B cell (primary cell): ENCODE results near the gene SPACA4. TPM values are rescaled to one million over a fixed set of nuclear protein-coding genes. Genes with fewer than 3 reads are reported as not detected.

Source experiments
- ATAC-seq: fragments of 200-7000 bp; cut with Tn5 transposase; one replicate; pipeline ENCODE4 v1.10.0; 2021; ENCODE audit warnings: low read depth, mild to moderate bottlenecking, moderate number of reproducible peaks, moderate library complexity
- CTCF ChIA-PET: fragments of 350-600 bp; sonication (Branson Sonifier 250); formaldehyde crosslinking; loops from one replicate; lab custom pipeline; 2021; ENCODE audit warnings: antibody characterized with exemption, inconsistent platforms; lab: Charles Lee
- POLR2A ChIA-PET: fragments of 350-600 bp; sonication (Branson Sonifier 250); formaldehyde crosslinking; loops from one replicate; lab custom pipeline; 2021; ENCODE audit warnings: antibody characterized with exemption; lab: Charles Lee
- DNase-seq: peaks from one replicate; pipeline ENCODE4 v3.0.0; 2013
- H2AFZ ChIP-seq: 2 replicates; pipeline ENCODE4 v1.6.1; 2012; ENCODE audit warnings: mild to moderate bottlenecking, low read depth, low read length; ENCODE audit not compliant: insufficient read depth, poor library complexity, severe bottlenecking
- H3K27ac ChIP-seq, 2 donors: 1 replicate in 1 of 2; 2 replicates in 1 of 2; pipeline ENCODE4 v1.5.1; 2012 to 2013; ENCODE audit warnings: low read length in 2 of 2, mild to moderate bottlenecking in 2 of 2, moderate library complexity in 1 of 2
- H3K27me3 ChIP-seq, 4 experiments: fragments of 200-600 bp in 1 of 4; sonication (generic) in 1 of 4; replicated peaks in 1 of 4; 1 replicate in 2 of 4; 2 replicates in 2 of 4; pipeline versions ENCODE4 v1.6.1 to v1.7.0; 2013 to 2016; ENCODE audit warnings: low read length in 3 of 4, mild to moderate bottlenecking in 2 of 4, mixed read lengths in 1 of 4, moderate library complexity in 1 of 4; ENCODE audit not compliant: insufficient read depth in 4 of 4, control insufficient read depth in 3 of 4; ENCODE audit errors: control extremely low read depth in 1 of 4
- H3K36me3 ChIP-seq, 2 experiments: replicated peaks in 1 of 2; 1 replicate in 1 of 2; 2 replicates in 1 of 2; pipeline versions ENCODE4 v1.6.1 to v1.7.1; 2013; ENCODE audit warnings: low read length in 1 of 2; ENCODE audit not compliant: insufficient read depth in 2 of 2, control insufficient read depth in 1 of 2; ENCODE audit errors: control extremely low read depth in 1 of 2, extremely low read depth in 1 of 2
- H3K4me1 ChIP-seq, 2 donors: fragments of 200-600 bp in 1 of 2; sonication (generic) in 1 of 2; 1 replicate in 1 of 2; 2 replicates in 1 of 2; pipeline versions ENCODE4 v1.5.1 to v1.6.1; 2013 to 2017; ENCODE audit warnings: low read length in 2 of 2; ENCODE audit not compliant: control insufficient read depth in 2 of 2, insufficient read depth in 2 of 2
- H3K4me2 ChIP-seq: replicated peaks from 2 replicates; pipeline ENCODE3; 2012; ENCODE audit warnings: mild to moderate bottlenecking, low read depth, low read length; ENCODE audit not compliant: poor library complexity, severe bottlenecking
- H3K4me3 ChIP-seq, 5 experiments: fragments of 200-600 bp in 1 of 5; sonication (generic) in 1 of 5; 1 replicate in 3 of 5; 2 replicates in 2 of 5; pipeline versions ENCODE4 v1.5.1 to v1.7.0; 2011 to 2016; ENCODE audit warnings: low read length in 4 of 5, mild to moderate bottlenecking in 4 of 5, low read depth in 2 of 5, control low read depth in 1 of 5, moderate library complexity in 1 of 5; ENCODE audit not compliant: insufficient read depth in 1 of 5; ENCODE audit errors: control extremely low read depth in 1 of 5, extremely low read depth in 1 of 5
- H3K79me2 ChIP-seq: fragments of 200-600 bp; sonication (generic); one replicate; pipeline ENCODE4 v1.6.0; 2016; ENCODE audit warnings: low read length; ENCODE audit not compliant: control insufficient read depth, insufficient read depth
- H3K9ac ChIP-seq: fragments of 200-600 bp; sonication (generic); 2 replicates; pipeline ENCODE4 v1.6.1; 2017; ENCODE audit warnings: mild to moderate bottlenecking, low read length, moderate library complexity
- H3K9me3 ChIP-seq, 3 donors: one replicate each; pipeline versions ENCODE4 v1.6.1 to v1.7.1; 2013; ENCODE audit warnings: low read length in 2 of 3; ENCODE audit not compliant: control insufficient read depth in 2 of 3, insufficient read depth in 1 of 3; ENCODE audit errors: control extremely low read depth in 1 of 3
- H4K20me1 ChIP-seq: 2 replicates; pipeline ENCODE4 v1.6.0; 2012; ENCODE audit warnings: mild to moderate bottlenecking, low read length; ENCODE audit not compliant: insufficient read depth, control insufficient read depth, poor library complexity, severe bottlenecking
- H3K27ac Mint-ChIP-seq: one replicate; pipeline ENCODE4 v1.8.0; 2021; ENCODE audit warnings: mixed read lengths
- H3K27me3 Mint-ChIP-seq: one replicate; pipeline ENCODE4 v1.8.0; 2021; ENCODE audit warnings: mixed read lengths
- H3K4me1 Mint-ChIP-seq: one replicate; pipeline ENCODE4 v1.8.0; 2021; ENCODE audit warnings: mixed read lengths
- H3K4me3 Mint-ChIP-seq: one replicate; pipeline ENCODE4 v1.8.0; 2021; ENCODE audit warnings: mixed read lengths
- H3K9me3 Mint-ChIP-seq: one replicate; pipeline ENCODE4 v1.8.0; 2022; ENCODE audit warnings: mixed read lengths; ENCODE audit not compliant: insufficient read depth
- CTCF ChIP-seq: fragments of 200-600 bp; IDR thresholded peaks from one replicate; pipeline ENCODE4 v1.8.0; 2022; ENCODE audit warnings: antibody characterized with exemption, mild to moderate bottlenecking
- EZH2 ChIP-seq: IDR thresholded peaks from 2 replicates; pipeline ENCODE4 v1.6.1; 2012; ENCODE audit warnings: borderline replicate concordance, low read depth, mild to moderate bottlenecking, moderate library complexity, low read length; ENCODE audit not compliant: insufficient read depth, poor library complexity, severe bottlenecking
- whole genome bisulfite sequencing: methylation state at CpG from one replicate; pipeline ENCODE4 v1.1.5; 2013; ENCODE audit warnings: missing lambda C conversion rate; ENCODE audit not compliant: insufficient coverage; 5-methylcytosine and 5-hydroxymethylcytosine counted together
- intact Hi-C: fragments of 100-400 bp; cut with micrococcal nuclease; formaldehyde crosslinking; loops from one replicate; pipeline ENCODE4 v1.10.0; 2022
- polyA plus RNA-seq: library from polyadenylated mRNA; depleted of rRNA; stranded (reverse); fragments of >200 nt; gene quantifications from 2 replicates; pipeline ENCODE4 v1.2.3, GENCODE V29; 2012
- total RNA-seq, 2 donors: library from RNA; stranded (reverse); fragments of 120-200 nt in 1 of 2; gene quantifications; 1 replicate in 1 of 2; 2 replicates in 1 of 2; pipeline versions ENCODE4 v1.2.3 to v1.2.4, GENCODE V29; 2013 to 2022

Gene SPACA4
- total and polyA plus RNA-seq, 2 donors (not counting 1 experiment from before 2014, with no cell fraction given) = not detected

GRCh38 chr19:48614436-48615230 lies 8.1 kb downstream of the SPACA4 start, which contains the start of gene FAM83E:
Gene FAM83E, minus strand, starts transcription at chr19:48615076. Its CDS starts 1,704 bp downstream, at chr19:48613372.
- H3K27me3 ChIP-seq = no peaks in the 10 kb centered on the region
- 73% methylated on average over 19 of the region's 31 CpGs for WGBS
- H3K9me3 Mint-ChIP-seq = no peaks in the 10 kb centered on the region
- POLR2A ChIA-PET = interaction anchor here (1.0 kb wide), 1 partner anchor 23 kb away, joined by 5 read pairs; the partner anchor contains the start of gene DBP
- H2AFZ ChIP-seq = no peak within 1 kb of the TSS
- CTCF ChIA-PET = interaction anchor here (0.8 to 1.8 kb wide), 2 partner anchors 27 to 30 kb away, joined by 3 to 4 read pairs; no protein-coding TSS in a partner anchor
- peaks cover 41% of the 10 kb centered on the region for H4K20me1 ChIP-seq
- no peak within 1 kb of the TSS for H3K27ac ChIP-seq
- H3K27me3 Mint-ChIP-seq = no peaks in the 10 kb centered on the region
- H3K4me1 Mint-ChIP-seq = peaks cover 35% of the 10 kb centered on the region
- intact Hi-C loops = no loop called here
- no peak within 1 kb of the TSS for H3K9ac ChIP-seq
- H3K79me2 ChIP-seq = peaks cover 17% of the 10 kb centered on the region
- H3K4me3 Mint-ChIP-seq = no peak within 1 kb of the TSS
- no peaks in the 10 kb centered on the region for H3K9me3 ChIP-seq
- TF ChIP-seq CTCF (no peak), EZH2 (no peak)
- peak within 1 kb of the TSS; percentile 50 for H3K27ac Mint-ChIP-seq
- DNase-seq (peak; percentile 35), ATAC-seq (no peak)
- no peak within 1 kb of the TSS for H3K4me2 ChIP-seq
- no peak within 1 kb of the TSS for H3K4me3 ChIP-seq
- H3K36me3 ChIP-seq = peaks cover 0 to 35% of the 10 kb centered on the region in 2 experiments
- peaks cover 12 to 24% of the 10 kb centered on the region in 2 donors for H3K4me1 ChIP-seq
